ENCODE measurements around the gene FAM53A. TPM values are rescaled to one million over a fixed set of nuclear protein-coding genes. Genes with fewer than 3 reads are reported as not detected.
A peak's percentile ranks its signal among the peaks of the same experiment; 100 is the strongest.
"Not testable (repeated sequence)": the region's sequence is repeated elsewhere in the genome, so short reads cannot be mapped to it uniquely, and the experiment has no call there.

FAM53A gene
- total RNA-seq, 2 donors from 2014 or later = 1.8 to 2.6 TPM

DNA sequence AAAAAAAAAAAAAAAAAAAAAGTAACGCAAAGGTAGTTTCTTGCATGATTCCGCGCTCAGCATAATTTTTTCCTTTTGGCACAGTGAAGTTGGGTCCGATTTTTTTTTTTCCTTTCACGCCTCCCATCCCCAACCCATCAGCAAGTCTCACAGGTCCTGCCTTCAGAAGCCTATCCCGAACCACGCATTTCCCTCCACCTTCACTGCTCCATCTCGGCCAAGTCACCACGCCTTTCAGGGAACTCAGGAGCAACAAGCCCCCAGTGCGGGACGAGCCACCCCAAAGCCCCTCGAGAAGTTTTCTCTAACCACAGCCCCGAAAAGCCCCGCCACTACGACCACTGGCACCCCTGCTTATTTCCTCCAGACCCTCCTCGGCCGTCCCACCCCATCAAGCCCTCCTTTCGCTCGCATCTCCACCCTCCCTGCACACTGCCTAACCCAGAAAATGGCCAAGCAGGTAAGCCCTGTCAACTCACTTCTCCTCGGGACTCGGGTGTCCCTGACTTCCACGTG is 27.0 kb upstream of the FAM53A start:
- no peak for ATAC-seq (replicated peaks)
- H3K4me1 Mint-ChIP-seq = peaks cover 29% of the 10 kb centered on the region
- no peaks in the 10 kb centered on the region for H3K27me3 Mint-ChIP-seq
- peak overlapping the region; percentile 97 for H3K27ac Mint-ChIP-seq
- peak overlapping the region; percentile 100 for H3K4me3 Mint-ChIP-seq
- no peaks in the 10 kb centered on the region for H3K9me3 Mint-ChIP-seq
- H3K36me3 Mint-ChIP-seq (ENCODE audit: low read depth) = peaks cover 90% of the 10 kb centered on the region

DNA sequence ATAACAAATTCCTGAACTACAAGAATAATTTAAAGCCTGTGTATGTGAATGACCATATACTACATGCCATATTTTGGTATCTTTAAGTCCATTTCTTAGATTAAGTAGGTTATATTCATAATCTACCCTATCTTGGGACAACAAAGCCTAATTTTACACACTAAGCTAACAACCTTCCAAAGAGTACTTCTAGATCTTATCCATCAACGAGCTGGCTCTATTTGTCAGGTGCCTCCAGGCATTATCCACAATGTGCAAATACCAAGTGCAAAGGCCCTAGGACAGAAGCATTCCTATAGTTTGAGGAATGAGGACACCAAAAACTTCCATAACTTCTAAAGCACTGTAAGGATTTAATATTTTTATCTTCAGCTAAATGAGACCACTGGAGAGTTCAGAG is 24.5 kb upstream of the FAM53A start:
- no peaks in the 10 kb centered on the region for H3K27me3 Mint-ChIP-seq
- H3K36me3 Mint-ChIP-seq (ENCODE audit: low read depth) = peaks cover 90% of the 10 kb centered on the region
- H3K27ac Mint-ChIP-seq = peak overlapping the region; percentile 97
- H3K4me1 Mint-ChIP-seq = peaks cover 24% of the 10 kb centered on the region
- peak overlapping the region; percentile 100 for H3K4me3 Mint-ChIP-seq
- ATAC-seq (replicated peaks) = no peak
- H3K9me3 Mint-ChIP-seq = no peaks in the 10 kb centered on the region

DNA sequence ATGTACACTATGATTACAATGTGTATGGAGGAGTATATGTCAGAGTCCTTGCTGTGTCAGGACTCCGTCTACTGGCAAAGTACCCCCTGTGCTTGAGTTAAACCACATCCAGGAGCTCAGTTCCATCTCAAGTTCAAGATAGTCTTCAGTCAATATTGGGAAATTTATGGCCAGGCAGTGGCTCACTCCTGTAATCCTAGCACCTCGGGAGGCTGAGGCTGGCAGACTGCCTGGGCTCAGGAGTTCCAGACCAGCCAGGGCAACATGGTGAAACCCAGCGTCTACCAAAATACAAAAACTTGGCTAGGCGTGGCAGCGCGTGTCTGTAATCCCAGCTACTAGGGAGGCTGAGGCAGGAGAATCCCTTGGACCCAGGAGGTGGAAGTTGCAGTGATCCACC is 22.2 kb upstream of the FAM53A start:
- H3K27ac Mint-ChIP-seq = no peak overlapping the region
- peaks cover 29% of the 10 kb centered on the region for H3K4me1 Mint-ChIP-seq
- peaks cover 99% of the 10 kb centered on the region for H3K36me3 Mint-ChIP-seq (ENCODE audit: low read depth)
- no peaks in the 10 kb centered on the region for H3K27me3 Mint-ChIP-seq
- ATAC-seq (replicated peaks) = no peak
- no peaks in the 10 kb centered on the region for H3K9me3 Mint-ChIP-seq
- H3K4me3 Mint-ChIP-seq = no peak overlapping the region

DNA sequence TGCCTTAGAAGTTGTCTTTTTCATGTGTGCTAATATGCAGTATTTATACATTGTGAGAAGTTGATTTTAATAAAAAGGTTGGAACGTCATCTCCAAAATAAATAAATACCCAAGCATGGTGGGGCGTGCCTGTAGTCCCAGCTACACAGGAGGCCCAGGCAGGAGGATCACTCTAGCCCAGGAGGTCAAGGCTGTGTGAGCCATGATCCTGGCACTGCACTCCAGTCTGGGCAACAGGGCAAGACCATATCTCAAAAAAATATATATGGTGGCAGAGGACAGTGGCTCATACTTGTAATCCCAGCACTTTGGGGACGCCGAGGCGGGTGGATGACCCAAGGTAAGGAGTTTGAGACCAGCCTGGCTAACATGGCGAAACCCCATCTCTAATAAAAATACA is 21.6 kb upstream of the FAM53A start:
- Mint-ChIP-seq H3K27me3 (no peaks in the 10 kb centered on the region), H3K4me1 (peaks cover 26% of the 10 kb centered on the region), H3K4me3 (no peak overlapping the region), H3K9me3 (no peaks in the 10 kb centered on the region), H3K36me3 (ENCODE audit: low read depth) (peaks cover 99% of the 10 kb centered on the region), H3K27ac (no peak overlapping the region)
- no peak for ATAC-seq (replicated peaks)

DNA sequence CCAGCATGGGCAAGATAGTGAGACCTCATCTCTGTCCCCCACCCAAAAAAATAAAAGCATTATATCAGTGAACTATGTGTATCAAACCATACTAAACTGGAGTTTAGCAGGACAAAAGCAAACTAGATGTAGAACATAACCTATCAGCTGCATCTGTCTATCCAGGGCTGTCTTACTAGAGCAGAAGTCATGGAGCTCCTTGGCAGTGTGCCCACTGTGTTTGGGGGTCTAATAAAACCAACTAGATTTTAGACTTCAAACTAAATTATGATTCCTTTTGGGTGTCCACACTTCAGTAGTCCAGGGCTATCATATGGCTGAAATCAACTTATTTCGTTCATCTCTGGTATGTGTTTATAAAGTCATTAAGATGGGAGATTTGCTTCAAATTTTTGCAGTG is 19.8 kb upstream of the FAM53A start:
- H3K9me3 Mint-ChIP-seq = no peaks in the 10 kb centered on the region
- peaks cover 13% of the 10 kb centered on the region for H3K4me1 Mint-ChIP-seq
- peaks cover 99% of the 10 kb centered on the region for H3K36me3 Mint-ChIP-seq (ENCODE audit: low read depth)
- H3K27me3 Mint-ChIP-seq = no peaks in the 10 kb centered on the region
- no peak overlapping the region for H3K27ac Mint-ChIP-seq
- no peak for ATAC-seq (replicated peaks)
- no peak overlapping the region for H3K4me3 Mint-ChIP-seq

DNA sequence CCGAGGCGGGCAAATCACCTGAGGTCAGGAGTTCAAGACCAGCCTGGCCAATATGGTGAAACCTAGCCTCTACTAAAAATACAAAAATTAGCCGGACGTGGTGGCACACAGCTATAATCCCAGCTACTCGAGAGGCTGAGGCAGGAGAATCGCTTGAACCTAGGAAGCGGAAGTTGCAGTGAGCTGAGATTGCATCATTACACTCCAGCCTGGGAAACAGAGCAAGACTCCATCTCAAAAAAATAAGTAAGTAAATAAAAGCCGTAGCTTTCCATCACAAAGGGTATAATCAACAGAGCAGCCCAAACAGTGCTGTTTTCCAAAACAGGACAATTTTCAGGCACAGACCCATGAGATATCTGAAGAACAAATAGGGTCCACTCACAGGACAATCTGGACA is 17.6 kb upstream of the FAM53A start:
- H3K4me1 Mint-ChIP-seq; H3K4me3 Mint-ChIP-seq; H3K27ac Mint-ChIP-seq; H3K27me3 Mint-ChIP-seq; H3K9me3 Mint-ChIP-seq; ATAC-seq (replicated peaks): not testable (repeated sequence)
- H3K36me3 Mint-ChIP-seq (ENCODE audit: low read depth) = peaks cover 100% of the 10 kb centered on the region

DNA sequence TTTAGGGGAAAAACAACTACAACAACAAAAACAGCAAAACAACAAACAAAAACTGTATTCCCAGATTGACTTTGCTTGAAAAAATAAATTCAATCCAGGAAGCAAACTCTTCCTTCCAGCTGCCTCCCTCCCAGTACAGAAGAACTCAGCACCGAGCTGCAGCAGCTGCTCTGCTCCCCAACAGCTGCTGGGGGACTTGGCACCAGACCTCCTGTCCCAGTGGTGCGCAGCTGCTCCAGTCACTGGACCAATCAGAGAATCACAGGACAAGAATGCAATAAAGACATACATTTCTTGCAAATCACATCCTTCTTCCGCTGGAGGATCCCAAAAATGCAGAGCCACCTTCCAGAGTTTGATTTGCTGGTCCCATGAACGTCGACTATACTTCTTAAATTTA is 11.8 kb upstream of the FAM53A start:
- H3K27ac Mint-ChIP-seq = no peak overlapping the region
- peaks cover 100% of the 10 kb centered on the region for H3K36me3 Mint-ChIP-seq (ENCODE audit: low read depth)
- H3K4me1 Mint-ChIP-seq = no peaks in the 10 kb centered on the region
- H3K4me3 Mint-ChIP-seq = no peak overlapping the region
- no peaks in the 10 kb centered on the region for H3K9me3 Mint-ChIP-seq
- no peaks in the 10 kb centered on the region for H3K27me3 Mint-ChIP-seq
- ATAC-seq (replicated peaks) = no peak

DNA sequence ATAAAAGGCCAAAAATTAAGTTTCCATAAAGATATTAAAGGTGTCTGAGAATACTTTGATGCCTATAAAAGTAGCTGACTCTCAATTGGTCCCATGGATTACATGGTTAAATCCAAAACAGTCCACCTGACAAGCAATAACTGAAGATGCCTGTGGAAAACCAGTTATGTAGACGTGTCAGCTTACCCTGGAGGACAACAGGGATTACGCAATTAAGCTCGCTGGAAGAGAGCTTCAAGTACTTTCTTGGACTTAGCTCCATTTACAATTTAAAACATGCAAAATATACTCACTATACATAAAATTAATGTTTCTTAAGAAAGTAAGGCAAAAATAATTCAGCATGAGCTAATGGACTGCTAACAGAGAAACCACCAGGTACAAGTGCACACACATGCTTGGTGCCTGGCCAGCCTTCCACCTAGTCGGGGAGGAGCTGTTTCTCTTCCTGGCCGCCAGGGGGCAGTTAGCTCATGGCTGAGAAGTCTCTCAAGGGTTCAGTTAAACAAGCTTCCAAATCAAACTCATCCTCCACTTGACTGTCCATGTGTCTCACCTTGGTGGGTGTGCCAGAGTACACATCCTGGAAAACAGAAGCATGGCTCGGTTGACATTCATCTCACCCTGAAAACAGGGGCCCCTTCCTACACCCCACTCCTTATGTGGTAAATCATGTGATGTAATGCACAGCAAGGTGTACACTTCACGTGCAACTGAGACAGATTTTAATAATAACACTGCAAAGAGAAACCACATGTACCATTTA is 9.2 kb upstream of the FAM53A start:
- no peaks in the 10 kb centered on the region for H3K9me3 Mint-ChIP-seq
- no peak overlapping the region for H3K4me3 Mint-ChIP-seq
- H3K27ac Mint-ChIP-seq = no peak overlapping the region
- H3K27me3 Mint-ChIP-seq = no peaks in the 10 kb centered on the region
- ATAC-seq (replicated peaks) = peak; percentile 94
- H3K4me1 Mint-ChIP-seq = no peaks in the 10 kb centered on the region
- peaks cover 97% of the 10 kb centered on the region for H3K36me3 Mint-ChIP-seq (ENCODE audit: low read depth)

DNA sequence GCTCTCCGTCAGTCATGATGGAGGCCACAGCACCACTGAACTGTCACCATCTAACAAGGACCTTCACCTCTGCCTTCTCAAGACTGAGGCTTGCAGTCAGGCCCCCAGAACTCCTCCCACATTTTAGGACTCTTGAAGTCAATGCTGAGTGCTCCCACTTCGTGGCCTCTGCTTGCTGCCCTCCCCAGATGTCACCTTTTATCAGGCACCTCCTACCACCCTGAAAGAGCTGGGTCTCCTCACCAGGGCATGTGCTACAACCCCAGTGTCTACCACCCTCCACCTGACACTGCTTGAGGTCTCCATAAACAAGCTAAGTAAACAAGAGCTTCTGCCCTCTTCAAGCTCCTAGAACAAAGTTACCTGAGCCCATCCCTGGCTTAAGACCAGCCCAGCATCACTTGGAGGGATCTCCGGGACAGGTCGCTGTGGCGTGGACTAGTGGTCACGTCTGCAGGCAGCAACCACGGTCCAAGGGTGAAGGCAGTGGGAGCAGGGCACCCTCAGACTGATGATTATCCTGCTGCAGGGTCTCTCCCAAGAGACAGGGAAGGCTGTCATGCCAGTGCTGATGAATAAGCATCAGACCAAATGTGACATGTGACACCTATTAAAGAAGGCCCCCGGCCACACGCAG is 7.7 kb upstream of the FAM53A start:
- H3K4me3 Mint-ChIP-seq = no peak overlapping the region
- H3K27me3 Mint-ChIP-seq = no peaks in the 10 kb centered on the region
- no peaks in the 10 kb centered on the region for H3K4me1 Mint-ChIP-seq
- no peaks in the 10 kb centered on the region for H3K9me3 Mint-ChIP-seq
- peaks cover 82% of the 10 kb centered on the region for H3K36me3 Mint-ChIP-seq (ENCODE audit: low read depth)
- H3K27ac Mint-ChIP-seq = no peak overlapping the region
- no peak for ATAC-seq (replicated peaks)

DNA sequence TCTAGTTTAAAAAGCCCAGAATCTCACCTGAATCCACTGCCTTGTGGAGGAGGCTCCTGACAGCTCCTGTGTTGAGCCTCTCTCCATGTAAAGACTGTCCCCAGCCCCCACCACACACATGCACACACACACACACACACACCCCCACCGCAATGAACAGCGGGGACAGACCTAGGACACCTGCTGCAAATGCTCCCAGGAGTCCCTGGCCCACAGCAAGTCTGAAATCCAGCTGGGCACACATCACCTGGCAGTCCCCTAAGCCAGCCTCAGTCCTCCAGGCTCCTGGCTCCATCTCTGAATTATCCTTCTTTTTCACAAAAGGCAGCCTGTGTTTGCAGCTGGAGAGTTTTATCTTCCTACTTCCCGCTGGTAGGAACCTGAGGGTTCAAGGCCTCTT is 6.6 kb upstream of the FAM53A start:
- H3K4me3 Mint-ChIP-seq = no peak overlapping the region
- no peaks in the 10 kb centered on the region for H3K27me3 Mint-ChIP-seq
- H3K4me1 Mint-ChIP-seq = no peaks in the 10 kb centered on the region
- ATAC-seq (replicated peaks) = no peak
- peak overlapping the region; percentile 52 for H3K27ac Mint-ChIP-seq
- H3K36me3 Mint-ChIP-seq (ENCODE audit: low read depth) = peaks cover 71% of the 10 kb centered on the region
- H3K9me3 Mint-ChIP-seq = no peaks in the 10 kb centered on the region

DNA sequence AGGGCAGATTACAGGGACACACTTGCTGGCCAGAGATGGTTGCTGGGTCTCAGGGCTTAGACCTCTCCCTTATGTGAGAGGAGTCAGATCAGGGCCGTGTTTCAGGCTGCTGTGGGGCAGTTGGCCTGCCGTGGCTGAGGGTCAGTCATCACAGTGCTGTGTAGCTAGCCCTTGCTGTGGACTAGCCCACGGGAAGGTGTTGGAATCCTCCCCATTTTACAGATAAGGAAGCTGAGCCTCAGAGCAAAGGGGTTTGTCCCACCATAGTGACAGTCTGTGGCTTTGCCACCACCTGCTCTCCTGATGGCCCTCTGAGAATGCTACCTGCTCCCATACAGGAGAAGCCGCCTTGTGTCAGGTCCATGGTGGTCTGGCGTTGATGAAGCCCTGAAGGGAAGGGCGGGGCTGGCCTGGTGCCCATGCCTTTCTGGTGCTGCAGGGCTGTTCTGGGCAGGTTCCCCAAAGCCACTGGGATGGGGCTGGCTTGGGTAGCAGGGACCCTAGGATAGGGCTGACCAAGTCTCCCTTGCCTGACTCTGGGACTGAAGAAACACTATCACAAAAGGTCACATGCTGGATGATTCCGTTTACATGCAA is 2.4 kb upstream of the FAM53A start:
- H3K27ac Mint-ChIP-seq = peak overlapping the region; percentile 30
- peaks cover 29% of the 10 kb centered on the region for H3K36me3 Mint-ChIP-seq (ENCODE audit: low read depth)
- no peaks in the 10 kb centered on the region for H3K9me3 Mint-ChIP-seq
- no peak for ATAC-seq (replicated peaks)
- peaks cover 11% of the 10 kb centered on the region for H3K4me1 Mint-ChIP-seq
- no peak overlapping the region for H3K4me3 Mint-ChIP-seq
- H3K27me3 Mint-ChIP-seq = no peaks in the 10 kb centered on the region

DNA sequence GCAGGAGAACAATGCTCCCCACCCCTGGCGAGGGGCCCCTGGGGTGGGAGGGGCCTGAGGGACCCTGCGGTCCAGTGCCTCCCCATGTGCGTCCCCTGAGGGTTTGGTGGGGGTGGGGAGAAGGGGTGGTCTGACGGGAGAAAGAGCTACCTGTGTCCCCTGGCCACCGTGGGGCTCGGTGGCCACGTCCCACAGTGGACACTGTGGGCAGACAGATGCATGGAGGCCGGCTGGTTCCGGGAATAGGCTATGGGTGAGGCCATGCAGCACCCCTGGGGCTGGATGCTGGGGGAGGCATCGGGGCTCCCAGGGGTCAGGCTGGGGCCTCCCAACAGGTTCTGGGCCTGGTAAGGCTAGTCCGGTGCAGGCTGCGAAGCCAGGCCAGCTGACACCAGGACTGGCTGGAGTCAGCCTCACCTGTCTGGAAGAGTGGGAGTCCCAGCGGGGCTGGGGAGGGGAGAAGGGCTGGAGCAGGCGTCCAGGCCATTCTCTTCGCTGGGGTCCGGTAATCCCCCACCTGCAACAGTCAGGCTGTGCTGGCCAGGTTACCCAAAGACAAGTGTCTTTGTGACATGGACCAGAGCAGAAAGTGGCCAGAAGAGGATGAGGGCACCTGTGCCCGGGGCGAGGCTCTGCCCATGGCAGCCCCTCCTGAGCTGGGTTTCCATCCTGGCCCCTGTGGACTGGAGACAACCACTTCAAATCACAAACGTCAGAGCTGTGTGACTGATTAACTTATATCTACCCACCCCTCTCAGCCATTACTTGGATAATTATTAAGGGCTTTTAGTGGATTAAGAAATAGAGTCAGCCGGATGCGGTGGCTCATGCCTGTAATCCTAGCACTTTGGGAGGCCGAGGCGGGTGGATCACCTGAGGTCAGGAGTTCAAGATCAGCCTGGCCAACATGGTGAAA is 1.4 kb upstream of the FAM53A start:
- H3K4me3 Mint-ChIP-seq = no peak overlapping the region
- H3K9me3 Mint-ChIP-seq = no peaks in the 10 kb centered on the region
- no peak for ATAC-seq (replicated peaks)
- no peak overlapping the region for H3K27ac Mint-ChIP-seq
- no peaks in the 10 kb centered on the region for H3K27me3 Mint-ChIP-seq
- H3K36me3 Mint-ChIP-seq (ENCODE audit: low read depth) = peaks cover 19% of the 10 kb centered on the region
- peaks cover 11% of the 10 kb centered on the region for H3K4me1 Mint-ChIP-seq

DNA sequence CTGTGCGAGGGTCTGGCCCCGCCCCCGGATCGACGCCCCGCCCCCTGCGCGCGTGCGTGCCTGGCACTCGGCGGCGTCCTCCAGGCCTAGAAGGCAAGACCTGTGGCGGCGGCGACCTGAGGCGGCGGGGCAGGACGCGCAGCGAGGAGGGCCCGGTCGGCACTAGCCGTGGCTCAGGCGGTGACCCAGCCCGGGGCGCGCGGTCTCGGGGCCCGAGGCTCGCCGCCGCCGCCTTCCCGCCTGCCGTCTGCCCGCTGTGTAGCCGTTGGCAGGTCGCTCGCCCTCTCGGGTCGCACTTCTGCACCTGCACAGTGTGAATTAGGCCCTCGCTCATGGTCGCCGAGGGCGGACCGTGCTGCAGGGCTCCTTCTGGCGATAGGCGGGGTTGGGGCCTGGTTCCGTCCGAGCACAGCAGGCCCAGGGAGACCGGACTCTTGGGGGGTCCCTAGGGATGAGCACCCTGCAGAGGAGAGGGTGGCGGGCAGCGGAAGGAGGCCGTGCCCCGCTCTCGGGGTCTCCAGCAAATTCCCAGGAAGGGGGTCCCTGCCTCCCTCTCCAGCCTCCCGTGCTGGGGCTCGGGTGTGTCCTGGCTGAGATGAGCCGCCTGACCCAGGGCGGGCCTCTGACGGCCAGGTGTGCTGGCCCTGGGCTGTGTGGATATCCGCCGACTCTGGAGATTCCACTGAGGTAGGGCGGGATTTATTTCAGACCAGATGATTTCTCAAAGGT is 557 bp upstream of the FAM53A start:
- no peak overlapping the region for H3K27ac Mint-ChIP-seq
- H3K27me3 Mint-ChIP-seq = no peaks in the 10 kb centered on the region
- ATAC-seq (replicated peaks) = peak; percentile 28
- peaks cover 11% of the 10 kb centered on the region for H3K4me1 Mint-ChIP-seq
- peaks cover 11% of the 10 kb centered on the region for H3K36me3 Mint-ChIP-seq (ENCODE audit: low read depth)
- peak overlapping the region; percentile 19 for H3K4me3 Mint-ChIP-seq
- no peaks in the 10 kb centered on the region for H3K9me3 Mint-ChIP-seq
